Ishikawa (cell line): ENCODE data around the gene NFAM1.

Experiments
- CEBPB ChIP-seq: IDR thresholded peaks from 2 replicates; pipeline ENCODE4 v1.6.1; 2012
- CREB1 ChIP-seq: IDR thresholded peaks from 2 replicates; pipeline ENCODE4 v1.6.1; 2012; ENCODE audit warnings: low read depth
- EGR1 ChIP-seq: IDR thresholded peaks from 2 replicates; pipeline ENCODE4 v1.6.1; 2012
- EP300 ChIP-seq: IDR thresholded peaks from 2 replicates; pipeline ENCODE4 v1.6.1; 2012; ENCODE audit warnings: borderline replicate concordance
- FOXM1 ChIP-seq: IDR thresholded peaks from 2 replicates; pipeline ENCODE4 v1.6.1; 2012; ENCODE audit warnings: low read depth, borderline replicate concordance
- MAX ChIP-seq: IDR thresholded peaks from 2 replicates; pipeline ENCODE4 v1.6.1; 2012
- NFIC ChIP-seq: IDR thresholded peaks from 2 replicates; pipeline ENCODE4 v1.6.1; 2012
- RAD21 ChIP-seq: IDR thresholded peaks from 2 replicates; pipeline ENCODE4 v1.6.1; 2012; ENCODE audit warnings: low read depth
- TAF1 ChIP-seq: IDR thresholded peaks from 2 replicates; pipeline ENCODE4 v1.6.1; 2012; ENCODE audit warnings: low read depth, mild to moderate bottlenecking
- TCF12 ChIP-seq: IDR thresholded peaks from 2 replicates; pipeline ENCODE4 v1.6.1; 2012; ENCODE audit warnings: low read depth
- TEAD4 ChIP-seq: IDR thresholded peaks from 2 replicates; pipeline ENCODE4 v1.6.1; 2012
- USF1 ChIP-seq: IDR thresholded peaks from 2 replicates; pipeline ENCODE4 v1.6.1; 2012
- YY1 ChIP-seq: IDR thresholded peaks from 2 replicates; pipeline ENCODE4 v1.6.1; 2012; ENCODE audit warnings: low read depth
- ZBTB7A ChIP-seq: IDR thresholded peaks from 2 replicates; pipeline ENCODE4 v1.6.1; 2012; ENCODE audit warnings: low read depth
- TF ChIP-seq, protein P1 (sequence below): IDR thresholded peaks from 2 replicates; pipeline ENCODE4 v1.6.1; 2012; ENCODE audit warnings: low read depth, mild to moderate bottlenecking

The NFAM1 gene

DNA sequence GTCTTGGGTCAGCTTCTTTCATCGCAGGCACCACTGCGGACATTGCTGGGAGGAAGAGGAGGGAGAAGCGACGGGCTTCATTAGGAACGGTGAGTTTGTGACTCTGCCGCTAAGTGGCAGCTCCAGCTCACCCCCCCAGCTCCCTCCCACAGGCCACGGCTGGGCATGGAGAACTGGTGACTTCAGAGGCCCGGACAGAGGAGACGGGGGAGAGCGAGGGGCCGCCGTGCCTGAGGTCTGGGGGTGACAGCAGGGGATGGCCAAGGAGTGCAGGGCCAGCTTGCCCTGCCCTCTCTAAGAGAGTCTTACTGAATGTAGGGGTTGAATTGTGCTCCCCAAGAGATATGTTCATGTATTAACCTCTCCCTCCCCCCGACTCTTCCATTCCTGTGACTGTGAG, 13.9 kb upstream of the NFAM1 start:
- TF ChIP-seq TEAD4 (no peak), NFIC (no peak), EGR1 (no peak)

- TF ChIP-seq USF1, result no peak
- no peak for TF ChIP-seq CREB1
- no peak for TF ChIP-seq TEAD4
- no peak for TF ChIP-seq FOXM1
- no peak for TF ChIP-seq EP300
- peak; percentile 80 for TF ChIP-seq RAD21
- 0 out of 2 replicates have a peak, but pooled peaks have one; percentile 43 for TF ChIP-seq TCF12
- TF ChIP-seq, protein P1, sequence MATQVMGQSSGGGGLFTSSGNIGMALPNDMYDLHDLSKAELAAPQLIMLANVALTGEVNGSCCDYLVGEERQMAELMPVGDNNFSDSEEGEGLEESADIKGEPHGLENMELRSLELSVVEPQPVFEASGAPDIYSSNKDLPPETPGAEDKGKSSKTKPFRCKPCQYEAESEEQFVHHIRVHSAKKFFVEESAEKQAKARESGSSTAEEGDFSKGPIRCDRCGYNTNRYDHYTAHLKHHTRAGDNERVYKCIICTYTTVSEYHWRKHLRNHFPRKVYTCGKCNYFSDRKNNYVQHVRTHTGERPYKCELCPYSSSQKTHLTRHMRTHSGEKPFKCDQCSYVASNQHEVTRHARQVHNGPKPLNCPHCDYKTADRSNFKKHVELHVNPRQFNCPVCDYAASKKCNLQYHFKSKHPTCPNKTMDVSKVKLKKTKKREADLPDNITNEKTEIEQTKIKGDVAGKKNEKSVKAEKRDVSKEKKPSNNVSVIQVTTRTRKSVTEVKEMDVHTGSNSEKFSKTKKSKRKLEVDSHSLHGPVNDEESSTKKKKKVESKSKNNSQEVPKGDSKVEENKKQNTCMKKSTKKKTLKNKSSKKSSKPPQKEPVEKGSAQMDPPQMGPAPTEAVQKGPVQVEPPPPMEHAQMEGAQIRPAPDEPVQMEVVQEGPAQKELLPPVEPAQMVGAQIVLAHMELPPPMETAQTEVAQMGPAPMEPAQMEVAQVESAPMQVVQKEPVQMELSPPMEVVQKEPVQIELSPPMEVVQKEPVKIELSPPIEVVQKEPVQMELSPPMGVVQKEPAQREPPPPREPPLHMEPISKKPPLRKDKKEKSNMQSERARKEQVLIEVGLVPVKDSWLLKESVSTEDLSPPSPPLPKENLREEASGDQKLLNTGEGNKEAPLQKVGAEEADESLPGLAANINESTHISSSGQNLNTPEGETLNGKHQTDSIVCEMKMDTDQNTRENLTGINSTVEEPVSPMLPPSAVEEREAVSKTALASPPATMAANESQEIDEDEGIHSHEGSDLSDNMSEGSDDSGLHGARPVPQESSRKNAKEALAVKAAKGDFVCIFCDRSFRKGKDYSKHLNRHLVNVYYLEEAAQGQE, result no peak
- TF ChIP-seq EGR1, result 0 out of 2 replicates have a peak, but pooled peaks have one; percentile 41
- TF ChIP-seq YY1, result peak; percentile 84
- TF ChIP-seq ZBTB7A, result peak; percentile 94
- TF ChIP-seq MAX, result peak; percentile 80
- peak; percentile 22; the same call in 1 of the 2 replicates for TF ChIP-seq NFIC
- peak; percentile 87 for TF ChIP-seq CEBPB
- peak; percentile 59 for TF ChIP-seq TAF1
These were observed 12.1 kb upstream of the NFAM1 start for GRCh38 chr22:42444077-42444904.

DNA sequence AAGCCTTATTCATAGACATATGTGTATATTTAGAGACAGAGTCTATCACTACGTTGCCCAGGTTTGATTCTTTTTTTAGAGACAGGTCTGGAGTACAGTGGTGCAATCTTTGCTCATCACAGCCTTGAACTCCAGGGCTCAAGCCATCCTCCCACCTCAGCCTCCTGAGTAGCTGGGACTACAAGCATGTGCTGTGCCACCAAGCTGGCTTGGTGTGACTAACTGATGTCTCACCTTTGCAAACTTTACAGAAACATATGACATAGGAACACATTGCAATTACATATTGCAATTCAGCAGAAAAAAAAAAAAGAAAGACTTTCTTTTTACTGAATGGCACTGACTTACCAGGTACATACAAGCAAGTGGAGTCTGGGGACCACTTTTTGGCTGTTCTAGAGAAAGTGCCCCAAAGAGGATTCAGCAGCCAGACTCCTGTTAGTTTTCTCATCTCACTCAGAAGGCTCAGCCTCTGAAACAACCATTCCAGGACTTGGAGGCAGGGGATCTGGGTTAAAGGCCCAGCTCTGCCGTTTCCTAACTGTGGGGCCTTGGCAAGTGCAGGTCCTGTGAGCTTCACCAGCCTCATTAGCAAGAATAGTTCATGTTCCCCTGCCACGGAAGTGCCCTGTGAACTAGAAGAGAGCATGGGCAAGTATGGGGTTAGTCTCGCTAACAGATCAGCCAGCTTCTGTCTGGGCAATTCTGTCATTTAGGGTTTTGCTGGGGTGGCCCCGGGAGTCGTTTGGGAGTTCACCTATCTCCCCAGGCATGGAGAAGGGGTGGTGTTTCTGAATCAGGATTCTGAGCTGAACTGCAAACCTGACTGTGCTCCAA, 11.3 kb upstream of the NFAM1 start:
- TF ChIP-seq RAD21, result no peak
- TF ChIP-seq FOXM1, result no peak
- no peak for TF ChIP-seq CEBPB
- TF ChIP-seq EGR1, result no peak

GRCh38 chr22:42442748-42443147, 10.5 kb upstream of the NFAM1 start:
- no peak for TF ChIP-seq FOXM1
- no peak for TF ChIP-seq YY1
- no peak for TF ChIP-seq EGR1
- no peak for TF ChIP-seq TEAD4
- TF ChIP-seq ZBTB7A, result no peak
- no peak for TF ChIP-seq EP300

DNA sequence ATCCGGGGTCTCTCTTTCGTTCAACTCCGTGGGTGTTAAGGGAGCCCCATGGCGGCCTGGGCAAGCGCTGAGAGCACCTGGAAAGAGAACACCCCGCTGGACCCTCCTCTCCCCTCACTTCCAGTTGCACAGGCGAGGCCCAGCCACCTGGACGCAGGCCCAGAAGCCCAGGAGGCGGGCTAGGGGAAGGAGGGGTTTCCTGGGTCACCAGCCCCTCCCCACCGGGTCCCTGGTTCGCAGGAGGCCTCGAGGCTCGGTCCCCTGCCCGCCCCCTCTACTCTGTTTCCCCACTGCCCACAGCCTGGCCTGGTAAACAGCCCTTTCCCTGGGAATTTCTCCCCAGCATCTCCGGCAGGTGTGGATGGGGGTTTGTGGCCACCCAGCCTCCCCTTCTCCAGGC, 8.5 kb upstream of the NFAM1 start:
- TF ChIP-seq EP300 (no peak), NFIC (no peak), TCF12 (no peak), MAX (no peak), USF1 (no peak)

DNA sequence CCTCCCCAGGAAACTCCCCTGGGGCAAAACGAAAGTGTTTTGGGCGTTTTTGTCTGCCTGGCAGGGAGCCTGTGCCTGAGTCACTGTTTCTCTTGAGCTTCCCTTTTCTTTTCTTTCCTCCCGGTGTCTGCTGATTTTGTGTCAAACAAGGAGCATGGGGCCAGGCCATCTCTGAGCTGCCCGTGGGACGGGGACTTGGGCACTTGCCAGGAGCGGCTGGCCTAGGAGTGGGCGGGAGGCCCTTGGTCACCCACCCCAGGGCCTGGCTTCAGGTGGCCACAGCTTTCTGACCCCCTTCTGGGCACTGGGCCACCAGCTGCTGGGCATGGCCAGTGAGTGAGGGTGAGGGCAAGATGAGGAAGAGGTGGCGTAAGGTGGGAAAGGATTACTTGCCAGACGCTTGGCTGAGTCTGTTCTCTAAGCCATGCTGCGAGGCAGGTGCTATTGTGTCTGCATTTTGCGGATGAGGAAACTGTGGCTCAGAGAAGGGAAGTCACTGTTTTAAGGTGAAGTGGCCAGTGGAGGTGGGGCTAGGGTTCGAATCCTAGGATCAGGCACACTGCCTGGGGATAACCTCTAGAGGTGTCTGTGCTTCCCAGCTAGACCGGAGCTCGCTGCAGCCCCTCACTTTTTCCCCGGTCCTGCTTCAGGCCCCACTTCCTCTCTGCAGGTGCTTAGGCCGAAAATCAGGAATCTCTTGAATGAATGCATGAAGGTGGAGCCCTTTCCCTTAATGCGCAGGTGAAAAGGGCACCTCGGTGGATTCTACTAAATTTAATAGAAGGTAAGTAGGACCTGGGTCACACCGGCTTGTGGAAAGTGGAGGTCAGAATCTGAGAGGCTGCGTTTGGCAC, 7.8 kb upstream of the NFAM1 start:
- TF ChIP-seq RAD21 (no peak), EGR1 (0 out of 2 replicates have a peak, but pooled peaks have one; percentile 25)

DNA sequence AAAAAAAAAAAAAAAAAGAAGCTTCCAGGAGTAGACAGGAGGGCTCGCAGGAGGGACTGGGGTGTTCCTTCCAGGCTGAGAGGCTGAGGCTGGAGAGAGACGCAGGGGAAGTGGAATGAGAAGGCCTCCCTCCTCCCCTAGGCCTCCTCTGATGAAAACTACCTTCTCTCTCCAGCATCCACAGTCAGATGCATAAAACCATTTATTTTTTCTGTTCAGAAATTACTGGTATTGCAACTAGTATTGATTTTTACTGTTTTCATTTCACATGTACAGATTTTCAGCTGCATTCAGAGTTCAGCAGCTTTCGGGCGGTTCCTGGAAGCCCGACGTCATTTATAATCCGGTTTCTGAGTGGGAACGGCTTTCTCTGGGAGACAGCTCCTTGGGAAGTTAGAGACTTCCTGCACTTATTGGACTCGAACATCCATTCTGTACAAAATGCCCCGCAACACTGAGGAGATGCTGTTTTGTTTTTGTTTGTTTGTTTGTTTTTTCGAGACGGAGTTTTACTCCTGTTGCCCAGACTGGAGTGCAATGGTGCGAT, 6.9 kb upstream of the NFAM1 start:
- TF ChIP-seq EP300, result no peak
- TF ChIP-seq, protein P1, result no peak
- no peak for TF ChIP-seq TAF1
- TF ChIP-seq ZBTB7A, result no peak
- TF ChIP-seq TEAD4, result no peak
- no peak for TF ChIP-seq USF1
- TF ChIP-seq YY1, result no peak
- TF ChIP-seq NFIC, result no peak
- TF ChIP-seq MAX, result no peak
- no peak for TF ChIP-seq EGR1
- TF ChIP-seq RAD21, result no peak
- no peak for TF ChIP-seq CREB1
- no peak for TF ChIP-seq FOXM1
- no peak for TF ChIP-seq CEBPB
- TF ChIP-seq TCF12, result no peak
